ENCODE results near the gene MOGAT2. TPM values are rescaled to one million over a fixed set of nuclear protein-coding genes. Genes with fewer than 3 reads are reported as not detected.
"Not testable (repeated sequence)": the region's sequence is repeated elsewhere in the genome, so short reads cannot be mapped to it uniquely, and the experiment has no call there.

Gene MOGAT2
- total RNA-seq, 2 experiments from 2014 or later: not detected

DNA sequence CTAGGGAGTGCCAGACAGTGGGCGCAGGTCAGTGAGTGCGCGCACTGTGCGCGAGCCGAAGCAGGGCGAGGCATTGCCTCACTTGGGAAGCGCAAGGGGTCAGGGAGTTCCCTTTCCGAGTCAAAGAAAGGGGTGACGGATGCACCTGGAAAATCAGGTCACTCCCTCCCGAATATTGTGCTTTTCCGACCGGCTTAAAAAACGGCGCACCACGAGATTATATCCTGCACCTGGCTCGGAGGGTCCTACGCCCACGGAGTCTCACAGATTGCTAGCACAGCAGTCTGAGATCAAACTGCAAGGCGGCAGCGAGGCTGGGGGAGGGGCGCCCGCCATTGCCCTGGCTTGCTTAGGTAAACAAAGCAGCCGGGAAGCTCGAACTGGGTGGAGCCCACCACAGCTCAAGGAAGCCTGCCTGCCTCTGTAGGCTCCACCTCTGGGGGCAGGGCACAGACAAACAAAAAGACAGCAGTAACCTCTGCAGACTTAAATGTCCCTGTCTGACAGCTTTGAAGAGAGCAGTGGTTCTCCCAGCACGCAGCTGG lies 31.2 kb downstream of the MOGAT2 start:
- H3K4me3 Mint-ChIP-seq; CTCF ChIA-PET; H3K4me1 Mint-ChIP-seq; POLR2A ChIA-PET; H3K27ac Mint-ChIP-seq; H3K9me3 Mint-ChIP-seq; H3K36me3 Mint-ChIP-seq (ENCODE audit: low read depth); DNase-seq: not testable (repeated sequence)
- peaks cover 11% of the 10 kb centered on the region for H3K27me3 Mint-ChIP-seq

DNA sequence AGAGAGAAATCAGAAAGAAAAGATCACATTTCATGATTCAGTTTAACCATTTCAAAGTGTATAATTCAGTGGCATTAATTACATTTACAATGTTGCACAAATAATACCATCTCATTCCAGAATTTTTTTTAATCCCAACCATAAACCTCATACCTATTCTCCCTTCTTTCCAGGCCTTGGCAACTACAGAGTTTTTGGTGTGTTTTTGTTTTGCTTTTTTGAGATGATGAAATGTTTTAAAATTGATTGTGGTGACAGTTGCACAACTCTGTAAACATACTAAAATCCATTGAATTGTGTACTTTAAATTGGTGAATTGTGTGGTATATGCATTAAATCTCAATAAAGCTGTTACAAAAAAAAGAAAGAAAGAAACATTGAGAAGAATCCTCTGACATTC lies 37.3 kb downstream of the MOGAT2 start:
- H3K9me3 Mint-ChIP-seq; H3K4me3 Mint-ChIP-seq; H3K36me3 Mint-ChIP-seq (ENCODE audit: low read depth); POLR2A ChIA-PET; H3K4me1 Mint-ChIP-seq; DNase-seq; H3K27me3 Mint-ChIP-seq; H3K27ac Mint-ChIP-seq: not testable (repeated sequence)
- CTCF ChIA-PET: interaction anchor here (0.6 kb wide), 1 partner anchor 380 kb away, joined by 4 read pairs; no protein-coding TSS in a partner anchor

DNA sequence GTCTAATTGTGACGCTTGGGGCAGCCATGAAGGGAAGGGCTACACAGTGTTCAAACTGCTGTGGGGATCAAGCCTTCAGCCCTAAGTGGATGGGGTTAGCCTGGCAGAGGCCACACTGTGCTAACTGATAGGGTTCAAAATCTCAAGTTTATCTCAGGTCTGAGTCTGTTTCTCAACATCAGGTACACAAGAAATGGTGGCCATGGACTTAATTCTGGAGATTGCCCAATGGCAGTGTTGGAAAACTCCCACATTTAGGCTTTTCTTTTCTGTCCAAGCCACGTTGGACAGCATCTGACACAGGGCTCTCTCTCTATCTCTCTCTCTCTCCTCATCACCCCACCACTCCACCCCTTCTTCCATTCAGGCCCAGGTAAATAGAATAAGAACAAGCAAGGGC lies 40.0 kb downstream of the MOGAT2 start:
- H3K27ac Mint-ChIP-seq: no peak overlapping the region
- no peak for DNase-seq
- peaks cover 3% of the 10 kb centered on the region for H3K4me1 Mint-ChIP-seq
- POLR2A ChIA-PET: no interaction called here
- H3K4me3 Mint-ChIP-seq: no peak overlapping the region
- CTCF ChIA-PET: interaction anchor here (1.0 kb wide), 1 partner anchor 11 kb away, joined by 3 read pairs; the partner anchor contains the start of gene DGAT2
- no peaks in the 10 kb centered on the region for H3K36me3 Mint-ChIP-seq (ENCODE audit: low read depth)
- H3K9me3 Mint-ChIP-seq: no peaks in the 10 kb centered on the region
- peaks cover 3% of the 10 kb centered on the region for H3K27me3 Mint-ChIP-seq

DNA sequence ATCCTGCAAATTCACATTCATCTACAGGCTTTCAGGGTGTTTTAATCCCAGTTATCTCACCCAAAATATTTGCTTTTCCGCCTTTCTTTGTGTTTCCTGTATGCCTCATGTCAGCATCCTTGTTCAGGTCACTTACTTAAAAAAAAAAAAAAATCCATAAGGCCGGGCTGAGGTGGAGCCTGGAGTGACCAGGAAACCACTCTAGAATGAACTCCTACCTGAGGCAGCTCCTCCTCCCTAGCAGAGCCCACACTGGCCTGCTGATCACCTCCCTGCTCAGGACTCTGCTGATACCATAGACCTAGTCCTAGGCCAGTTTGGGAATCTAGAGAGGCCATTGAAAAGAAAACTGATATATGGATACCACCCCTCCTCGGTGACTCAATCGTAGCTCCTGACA lies 42.2 kb downstream of the MOGAT2 start:
- Mint-ChIP-seq H3K4me3 (no peak overlapping the region), H3K36me3 (ENCODE audit: low read depth) (no peaks in the 10 kb centered on the region), H3K27me3 (peaks cover 3% of the 10 kb centered on the region), H3K4me1 (peaks cover 3% of the 10 kb centered on the region), H3K9me3 (no peaks in the 10 kb centered on the region), H3K27ac (no peak overlapping the region)
- CTCF ChIA-PET: no interaction called here
- POLR2A ChIA-PET: no interaction called here
- no peak for DNase-seq

DNA sequence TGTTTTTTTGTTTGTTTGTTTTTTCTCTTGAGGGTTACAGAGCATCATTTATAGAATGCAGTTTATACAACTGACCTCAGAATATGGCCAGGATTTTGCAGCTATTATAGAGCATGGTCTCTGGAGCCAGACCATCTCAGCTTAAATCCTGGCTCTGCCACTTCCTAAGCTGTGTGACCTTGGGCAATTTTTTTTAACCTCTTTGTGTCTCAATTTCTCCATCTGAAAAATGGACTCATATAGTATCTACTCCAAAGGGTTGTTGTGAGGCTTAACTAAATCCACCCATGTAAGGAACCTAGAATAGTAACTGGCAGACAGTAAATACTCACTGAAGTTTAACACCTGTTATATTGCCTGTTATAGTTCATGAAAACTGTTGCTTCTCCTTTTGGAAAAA lies 42.6 kb downstream of the MOGAT2 start:
- ChIA-PET CTCF (interaction anchor here (0.9 kb wide), 1 partner anchor 17 kb away, joined by 3 read pairs; no protein-coding TSS in a partner anchor), POLR2A (no interaction called here)
- no peaks in the 10 kb centered on the region for H3K9me3 Mint-ChIP-seq

DNA sequence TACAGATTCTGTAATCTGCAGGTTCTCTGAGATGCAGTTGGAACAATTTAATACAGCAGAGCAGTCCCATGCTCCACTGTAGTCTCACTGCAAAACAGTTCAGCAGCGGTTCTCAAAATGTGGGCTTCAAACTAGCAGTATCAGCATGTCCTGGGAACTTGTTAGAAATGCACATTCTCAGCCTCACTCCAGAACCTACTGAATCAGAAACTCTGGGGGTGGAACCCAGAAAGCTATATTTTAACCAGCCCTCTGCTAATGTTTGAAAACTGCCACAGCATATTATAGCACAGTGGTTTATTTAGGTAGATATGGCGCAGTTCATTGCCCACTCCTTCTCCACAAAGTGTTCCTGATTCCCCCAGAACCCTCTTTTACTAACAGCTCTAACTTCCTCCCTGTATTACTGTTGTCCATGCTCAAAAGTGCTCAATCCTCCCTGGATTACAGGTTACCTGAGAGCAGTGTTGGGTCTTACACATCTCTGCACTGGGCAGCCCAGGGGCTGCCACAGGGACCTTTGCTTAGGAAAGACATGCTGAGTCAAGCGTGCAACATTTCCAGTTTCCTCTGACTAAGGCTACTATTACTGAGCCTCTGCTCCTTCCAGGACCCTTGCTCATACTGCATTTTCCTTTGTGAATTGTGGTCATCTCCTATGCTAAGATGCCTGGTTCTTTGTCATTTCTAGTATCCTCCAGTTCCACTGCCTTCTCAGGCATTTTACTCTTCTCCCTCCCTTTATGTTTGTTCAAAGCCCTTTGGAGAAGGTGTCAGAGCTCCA lies 43.3 kb downstream of the MOGAT2 start:
- Mint-ChIP-seq H3K9me3 (no peaks in the 10 kb centered on the region), H3K27ac (no peak overlapping the region), H3K36me3 (ENCODE audit: low read depth) (no peaks in the 10 kb centered on the region), H3K4me1 (no peaks in the 10 kb centered on the region), H3K4me3 (no peak overlapping the region), H3K27me3 (peaks cover 3% of the 10 kb centered on the region)
- DNase-seq: no peak
- ChIA-PET POLR2A (no interaction called here), CTCF (interaction anchor here (0.9 to 1.2 kb wide), 2 partner anchors 11 to 16 kb away, joined by 3 read pairs; no protein-coding TSS in a partner anchor)

More for the DNA sequence above, 42.6 kb downstream of the MOGAT2 start:
- Mint-ChIP-seq H3K4me1 (peaks cover 1% of the 10 kb centered on the region), H3K4me3 (no peak overlapping the region), H3K27ac (no peak overlapping the region), H3K27me3 (peaks cover 3% of the 10 kb centered on the region), H3K36me3 (ENCODE audit: low read depth) (no peaks in the 10 kb centered on the region)
- DNase-seq: no peak

DNA sequence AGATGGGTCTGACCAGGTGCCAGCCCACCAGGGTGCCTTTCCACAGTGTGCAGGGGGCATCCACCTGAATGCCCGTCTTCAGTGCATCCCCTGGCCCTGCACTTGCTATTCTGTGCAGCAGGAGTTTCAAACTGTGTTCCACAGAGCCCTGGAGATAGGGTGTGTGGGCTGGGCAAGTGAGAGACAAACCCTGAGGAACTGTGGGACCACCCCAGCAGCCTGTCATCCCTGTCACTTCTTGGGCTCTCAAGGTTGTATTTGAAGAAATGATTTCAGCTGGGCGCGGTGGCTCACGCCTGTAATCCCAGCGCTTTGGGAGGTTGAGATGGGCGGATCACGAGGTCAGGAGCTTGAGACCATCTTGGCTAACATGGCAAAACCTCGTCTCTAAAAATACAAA lies 44.5 kb downstream of the MOGAT2 start:
- ChIA-PET CTCF (interaction anchor here (0.7 to 1.2 kb wide), 2 partner anchors 9 to 53 kb away, joined by 3 to 4 read pairs; no protein-coding TSS in a partner anchor), POLR2A (no interaction called here)
- Mint-ChIP-seq H3K27me3 (no peaks in the 10 kb centered on the region), H3K4me1 (peaks cover 5% of the 10 kb centered on the region), H3K36me3 (ENCODE audit: low read depth) (no peaks in the 10 kb centered on the region), H3K9me3 (no peaks in the 10 kb centered on the region), H3K4me3 (no peak overlapping the region), H3K27ac (no peak overlapping the region)
- no peak for DNase-seq

DNA sequence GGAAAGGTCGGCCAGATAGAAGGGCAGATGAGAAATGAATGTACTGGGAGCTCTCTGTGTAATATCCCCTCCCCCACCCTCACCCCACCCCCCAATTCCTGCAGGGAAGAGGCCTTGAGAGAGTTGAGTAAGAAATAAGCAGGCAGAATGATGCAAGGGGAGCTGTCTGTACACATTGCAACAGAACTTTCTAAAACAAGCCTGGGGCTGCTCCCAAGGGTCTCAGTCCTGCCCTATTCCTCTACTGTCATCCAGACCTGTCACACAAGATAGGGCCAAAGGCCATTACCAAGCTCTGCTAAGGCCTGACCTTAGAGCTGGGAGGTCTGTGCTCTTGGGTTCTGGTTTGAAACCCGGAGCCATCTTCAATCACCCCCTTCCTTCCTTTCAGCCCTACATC lies 45.2 kb downstream of the MOGAT2 start:
- peaks cover 9% of the 10 kb centered on the region for H3K4me1 Mint-ChIP-seq
- ChIA-PET POLR2A (no interaction called here), CTCF (interaction anchor here (0.6 to 0.7 kb wide), 4 partner anchors 33 to 374 kb away, joined by 3 to 4 read pairs (median 3); no protein-coding TSS in a partner anchor)
- no peaks in the 10 kb centered on the region for H3K9me3 Mint-ChIP-seq
- H3K4me3 Mint-ChIP-seq: no peak overlapping the region
- DNase-seq: no peak
- no peaks in the 10 kb centered on the region for H3K27me3 Mint-ChIP-seq
- no peak overlapping the region for H3K27ac Mint-ChIP-seq
- H3K36me3 Mint-ChIP-seq (ENCODE audit: low read depth): no peaks in the 10 kb centered on the region

DNA sequence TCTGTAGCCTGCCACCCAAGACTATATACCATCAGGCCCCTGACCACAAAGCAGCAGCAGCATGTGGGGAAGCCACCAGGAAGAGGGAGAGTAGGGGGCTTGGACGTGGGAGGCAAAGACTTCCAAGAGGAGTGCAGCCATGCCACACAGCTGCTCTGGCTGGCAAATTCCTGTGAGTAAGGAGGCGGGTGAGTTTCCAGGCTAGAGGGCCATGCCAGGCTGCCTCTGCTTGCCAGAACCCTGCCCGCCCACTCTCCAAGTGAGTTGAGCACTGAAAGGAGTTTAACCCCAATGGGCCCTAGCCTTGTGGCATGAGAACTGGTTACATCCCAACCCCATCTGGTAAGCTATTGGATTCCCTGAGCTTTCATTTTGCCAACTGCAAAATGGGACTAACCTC lies 46.2 kb downstream of the MOGAT2 start:
- H3K4me3 Mint-ChIP-seq: no peak overlapping the region
- no peaks in the 10 kb centered on the region for H3K27me3 Mint-ChIP-seq
- no peaks in the 10 kb centered on the region for H3K36me3 Mint-ChIP-seq (ENCODE audit: low read depth)
- ChIA-PET CTCF (interaction anchor here (0.8 kb wide), 1 partner anchor 15 kb away, joined by 3 read pairs; no protein-coding TSS in a partner anchor), POLR2A (no interaction called here)
- peaks cover 13% of the 10 kb centered on the region for H3K4me1 Mint-ChIP-seq
- H3K9me3 Mint-ChIP-seq: no peaks in the 10 kb centered on the region
- no peak for DNase-seq
- no peak overlapping the region for H3K27ac Mint-ChIP-seq

DNA sequence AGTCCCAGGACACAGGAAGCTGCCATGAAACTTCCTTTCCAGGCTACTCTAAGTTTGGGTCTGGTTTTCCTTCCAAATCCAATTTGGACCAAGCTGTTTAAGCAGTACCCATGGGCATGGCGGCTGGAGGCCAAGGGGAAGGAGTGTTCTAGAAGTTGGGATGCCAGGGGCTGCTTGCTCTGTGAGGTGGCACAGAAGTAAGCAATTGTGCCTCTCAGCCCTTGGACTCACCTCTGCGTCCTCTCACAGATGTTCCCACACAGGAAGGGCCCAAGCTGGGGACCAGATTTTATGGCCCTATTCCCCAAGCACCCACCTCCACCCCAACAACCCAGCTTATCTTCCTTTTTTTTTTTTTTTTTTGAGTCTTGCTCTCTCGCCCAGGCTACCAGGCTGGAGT lies 47.5 kb downstream of the MOGAT2 start:
- Mint-ChIP-seq H3K4me3 (no peak overlapping the region), H3K27ac (no peak overlapping the region), H3K36me3 (ENCODE audit: low read depth) (no peaks in the 10 kb centered on the region), H3K4me1 (peaks cover 17% of the 10 kb centered on the region), H3K27me3 (peaks cover 12% of the 10 kb centered on the region), H3K9me3 (no peaks in the 10 kb centered on the region)
- ChIA-PET CTCF (interaction anchor here (1.2 kb wide), 1 partner anchor 46 kb away, joined by 3 read pairs; no protein-coding TSS in a partner anchor), POLR2A (no interaction called here)
- DNase-seq: no peak

DNA sequence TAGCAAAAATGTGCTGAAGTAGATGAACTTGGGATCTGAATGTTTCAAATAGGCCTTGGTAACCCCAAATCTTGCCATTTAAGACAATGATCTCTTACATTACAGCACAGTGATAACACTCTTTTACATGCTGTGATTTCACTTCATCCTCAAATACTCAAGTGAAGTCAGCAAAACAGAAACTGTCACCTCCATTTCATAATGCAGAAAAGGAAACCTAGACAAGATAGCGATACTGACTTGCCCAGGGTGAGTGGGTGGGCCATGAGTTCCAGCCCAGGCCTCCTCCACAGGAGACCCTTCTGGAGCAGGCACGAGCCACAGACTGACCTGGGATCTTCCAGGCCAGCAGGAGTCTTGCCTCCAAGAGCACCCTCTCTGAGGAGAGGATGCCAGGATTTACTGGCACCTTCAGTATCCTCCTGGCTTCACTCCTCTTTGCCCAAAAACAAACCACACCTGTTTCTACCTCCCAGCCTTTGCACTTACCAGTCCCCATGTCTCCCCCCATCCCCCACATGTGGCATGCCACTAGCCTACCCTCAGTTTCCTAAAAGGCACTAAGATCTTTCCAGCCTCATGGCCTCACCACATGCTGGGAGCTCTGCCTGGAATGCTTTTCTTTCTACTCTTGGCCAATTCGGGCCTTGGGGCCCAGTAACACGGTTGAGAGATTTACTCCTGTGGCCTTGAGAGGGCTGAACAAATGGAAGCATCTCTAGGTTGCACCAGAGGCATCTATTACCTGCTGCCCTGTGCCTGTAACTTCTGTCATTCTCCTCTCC lies 49.0 kb downstream of the MOGAT2 start:
- Mint-ChIP-seq H3K36me3 (ENCODE audit: low read depth) (no peaks in the 10 kb centered on the region), H3K27me3 (peaks cover 21% of the 10 kb centered on the region), H3K9me3 (no peaks in the 10 kb centered on the region), H3K4me3 (no peak overlapping the region), H3K27ac (no peak overlapping the region), H3K4me1 (peaks cover 17% of the 10 kb centered on the region)
- ChIA-PET POLR2A (no interaction called here), CTCF (no interaction called here)
- no peak for DNase-seq

DNA sequence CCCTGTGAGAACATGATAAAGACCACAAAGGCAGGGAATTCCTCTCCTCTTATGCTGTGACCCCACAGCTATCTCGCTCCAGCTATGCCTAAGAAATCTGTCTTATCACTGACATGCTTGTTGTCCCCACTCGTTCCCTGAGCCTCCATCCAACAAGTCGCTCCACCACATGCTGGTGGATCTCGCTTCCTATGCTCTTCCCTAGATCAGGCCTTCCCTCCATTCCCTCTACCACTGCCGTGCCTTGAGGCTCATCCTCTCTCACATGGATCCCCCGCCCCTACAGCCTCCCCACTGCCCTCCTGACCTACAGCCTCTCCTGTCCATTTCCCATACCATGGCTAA lies 49.6 kb downstream of the MOGAT2 start:
- H3K4me1 Mint-ChIP-seq: peaks cover 17% of the 10 kb centered on the region
- H3K36me3 Mint-ChIP-seq (ENCODE audit: low read depth): no peaks in the 10 kb centered on the region
- H3K4me3 Mint-ChIP-seq: no peak overlapping the region
- H3K27me3 Mint-ChIP-seq: peaks cover 21% of the 10 kb centered on the region
- H3K27ac Mint-ChIP-seq: no peak overlapping the region
- DNase-seq: no peak
- no peaks in the 10 kb centered on the region for H3K9me3 Mint-ChIP-seq
- ChIA-PET POLR2A (no interaction called here), CTCF (no interaction called here)

DNA sequence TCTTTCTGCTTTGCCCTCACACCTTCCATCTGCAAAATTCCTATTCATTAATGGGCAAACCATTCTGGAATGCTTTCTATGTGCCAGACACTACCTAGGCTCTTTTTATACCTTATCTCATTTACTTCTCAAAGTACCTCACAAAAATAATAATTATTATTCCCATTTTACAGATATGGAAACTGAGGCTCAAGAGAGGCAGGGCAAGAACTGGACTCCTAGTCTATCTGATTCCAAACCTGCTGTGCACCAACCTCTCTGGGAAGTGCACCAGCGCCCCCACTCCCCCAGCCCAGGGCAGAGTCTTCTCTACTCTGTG lies 50.1 kb downstream of the MOGAT2 start:
- no peaks in the 10 kb centered on the region for H3K9me3 Mint-ChIP-seq

More for the DNA sequence above, 50.1 kb downstream of the MOGAT2 start:
- DNase-seq: no peak
- POLR2A ChIA-PET: no interaction called here
- H3K36me3 Mint-ChIP-seq (ENCODE audit: low read depth): no peaks in the 10 kb centered on the region
- no peak overlapping the region for H3K27ac Mint-ChIP-seq
- peak overlapping the region; percentile 64 for H3K4me3 Mint-ChIP-seq
- CTCF ChIA-PET: no interaction called here
- H3K27me3 Mint-ChIP-seq: peaks cover 21% of the 10 kb centered on the region
- H3K4me1 Mint-ChIP-seq: peaks cover 17% of the 10 kb centered on the region

Data from activated CD4-positive, alpha-beta T cell treated with anti-CD3 and anti-CD28 coated beads, Interleukin-2, amount 10 ng/mL, durations not matched to agents 7 days and 5 days (primary cell).